Breast epithelium (tissue), 4 donors: Measurements from ENCODE around the gene SHANK3. TPM values are rescaled to one million over a fixed set of nuclear protein-coding genes. Genes with fewer than 3 reads are reported as not detected.

Experiments
- DNase-seq, 2 donors: peaks; one replicate each; pipeline ENCODE4 v3.0.0-alpha.2; 2019; ENCODE audit warnings: low spot score in 2 of 2
- H3K27ac ChIP-seq, 2 donors: fragments of 200-600 bp; sonication (generic) in 1 of 2; one replicate each; pipeline ENCODE4 v1.5.1; 2016 to 2019; ENCODE audit warnings: mild to moderate bottlenecking in 1 of 2
- H3K27me3 ChIP-seq, 2 donors: fragments of 200-600 bp; sonication (generic) in 1 of 2; one replicate each; pipeline versions ENCODE4 v1.5.1 to v1.6.0; 2017 to 2019; ENCODE audit warnings: control low read depth in 1 of 2, mild to moderate bottlenecking in 1 of 2
- H3K36me3 ChIP-seq: fragments of 200-600 bp; one replicate; pipeline ENCODE4 v1.5.1; 2019
- H3K4me1 ChIP-seq, 2 donors: fragments of 200-600 bp; sonication (generic); one replicate each; pipeline ENCODE4 v1.5.1; 2016 to 2019; ENCODE audit warnings: control low read depth in 1 of 2
- H3K4me3 ChIP-seq, 3 donors: fragments of 200-600 bp; sonication (generic); 1 replicate in 2 of 3; 2 replicates in 1 of 3; pipeline ENCODE4 v1.5.1; 2016 to 2019; ENCODE audit warnings: mild to moderate bottlenecking in 3 of 3, moderate library complexity in 2 of 3
- H3K9me3 ChIP-seq, 2 donors: fragments of 200-600 bp; sonication (generic) in 1 of 2; one replicate each; pipeline ENCODE4 v1.5.1; 2016 to 2019; ENCODE audit warnings: control low read depth in 1 of 2
- CTCF ChIP-seq, 3 donors: fragments of 450-650 bp; IDR thresholded peaks; one replicate each; pipeline ENCODE4 v1.5.1; 2016 to 2017; ENCODE audit warnings: antibody characterized with exemption in 3 of 3, mild to moderate bottlenecking in 3 of 3, moderate library complexity in 3 of 3
- POLR2A ChIP-seq: fragments of 450-650 bp; IDR thresholded peaks from one replicate; pipeline ENCODE4 v1.6.1; 2016; ENCODE audit warnings: antibody characterized with exemption, mild to moderate bottlenecking, moderate library complexity
- POLR2AphosphoS5 ChIP-seq, 3 donors: sonication (generic); formaldehyde crosslinking; IDR thresholded peaks; one replicate each; pipeline ENCODE4 v1.6.1; 2017; ENCODE audit warnings: antibody characterized with exemption in 3 of 3
- intact Hi-C: fragments of 100-400 bp; cut with DNase I; formaldehyde crosslinking; loops from one replicate; pipeline ENCODE4 v1.15.1; 2023; ENCODE audit warnings: low total_unique reads
- total RNA-seq, 3 donors: library from RNA; depleted of rRNA; stranded (reverse); fragments of >200 nt; gene quantifications; one replicate each; pipeline ENCODE4 v1.1.0, GENCODE V29; 2016

Gene SHANK3
- total RNA-seq, 3 donors from 2014 or later: 4.8 to 28.8 (median 5.9) TPM

- Histone ChIP-seq H3K36me3 (no peaks in the 10 kb centered on the region), H3K4me3 (peak overlapping the region; percentile 40 to 83 (median 58)), H3K27me3 (no peaks in the 10 kb centered on the region), H3K4me1 (peaks cover 10 to 11% of the 10 kb centered on the region in 2 donors), H3K27ac (peak overlapping the region in 1 of 2 donors; percentile 38), H3K9me3 (no peaks in the 10 kb centered on the region)
- TF ChIP-seq CTCF (IDR thresholded peaks at IDR 0.05) (no peak), POLR2AphosphoS5 (IDR thresholded peaks at IDR 0.05) (no peak), POLR2A (no peak)
- no peak for DNase-seq
- intact Hi-C loops: no loop called here
Measured at GRCh38 chr22:50697667-50698506, 25.3 kb downstream of the SHANK3 start.

- intact Hi-C loops: no loop called here
- Histone ChIP-seq H3K4me3 (peak overlapping the region in 1 of 3 donors; percentile 83), H3K27ac (peak overlapping the region in 1 of 2 donors; percentile 38), H3K27me3 (no peaks in the 10 kb centered on the region), H3K9me3 (no peaks in the 10 kb centered on the region), H3K4me1 (peaks cover 10 to 11% of the 10 kb centered on the region in 2 donors), H3K36me3 (no peaks in the 10 kb centered on the region)
- TF ChIP-seq CTCF (IDR thresholded peaks at IDR 0.05) (no peak), POLR2A (no peak), POLR2AphosphoS5 (IDR thresholded peaks at IDR 0.05) (no peak)
- no peak for DNase-seq
Measured at GRCh38 chr22:50698546-50698945, 25.9 kb downstream of the SHANK3 start.

GRCh38 chr22:50699001-50699755 lies 26.6 kb downstream of the SHANK3 start:
- Histone ChIP-seq H3K36me3 (no peaks in the 10 kb centered on the region), H3K4me3 (no peak overlapping the region), H3K27ac (no peak overlapping the region), H3K9me3 (no peaks in the 10 kb centered on the region), H3K27me3 (no peaks in the 10 kb centered on the region), H3K4me1 (peaks cover 10 to 11% of the 10 kb centered on the region in 2 donors)
- DNase-seq: no peak
- TF ChIP-seq POLR2A (no peak), POLR2AphosphoS5 (IDR thresholded peaks at IDR 0.05) (no peak), CTCF (IDR thresholded peaks at IDR 0.05) (no peak)
- intact Hi-C loops: no loop called here

- intact Hi-C loops: no loop called here
- H3K36me3 ChIP-seq: no peaks in the 10 kb centered on the region
Measured at GRCh38 chr22:50699756-50700386, 27.2 kb downstream of the SHANK3 start.

More at GRCh38 chr22:50699756-50700386, 27.2 kb downstream of the SHANK3 start:
- H3K27me3 ChIP-seq: no peaks in the 10 kb centered on the region
- no peak overlapping the region for H3K27ac ChIP-seq
- DNase-seq: no peak
- H3K9me3 ChIP-seq: no peaks in the 10 kb centered on the region
- no peak overlapping the region for H3K4me3 ChIP-seq
- no peak for TF ChIP-seq CTCF (IDR thresholded peaks at IDR 0.05)
- no peak for TF ChIP-seq POLR2A
- TF ChIP-seq POLR2AphosphoS5 (IDR thresholded peaks at IDR 0.05): no peak
- H3K4me1 ChIP-seq: peaks cover 10 to 11% of the 10 kb centered on the region in 2 donors
